ENCODE data around the gene MAML3. TPM values are rescaled to one million over a fixed set of nuclear protein-coding genes. Genes with fewer than 3 reads are reported as not detected.

Gene MAML3
- polyA plus RNA-seq, 4 donors, result 1.4 to 10.3 (median 3.4) TPM

DNA sequence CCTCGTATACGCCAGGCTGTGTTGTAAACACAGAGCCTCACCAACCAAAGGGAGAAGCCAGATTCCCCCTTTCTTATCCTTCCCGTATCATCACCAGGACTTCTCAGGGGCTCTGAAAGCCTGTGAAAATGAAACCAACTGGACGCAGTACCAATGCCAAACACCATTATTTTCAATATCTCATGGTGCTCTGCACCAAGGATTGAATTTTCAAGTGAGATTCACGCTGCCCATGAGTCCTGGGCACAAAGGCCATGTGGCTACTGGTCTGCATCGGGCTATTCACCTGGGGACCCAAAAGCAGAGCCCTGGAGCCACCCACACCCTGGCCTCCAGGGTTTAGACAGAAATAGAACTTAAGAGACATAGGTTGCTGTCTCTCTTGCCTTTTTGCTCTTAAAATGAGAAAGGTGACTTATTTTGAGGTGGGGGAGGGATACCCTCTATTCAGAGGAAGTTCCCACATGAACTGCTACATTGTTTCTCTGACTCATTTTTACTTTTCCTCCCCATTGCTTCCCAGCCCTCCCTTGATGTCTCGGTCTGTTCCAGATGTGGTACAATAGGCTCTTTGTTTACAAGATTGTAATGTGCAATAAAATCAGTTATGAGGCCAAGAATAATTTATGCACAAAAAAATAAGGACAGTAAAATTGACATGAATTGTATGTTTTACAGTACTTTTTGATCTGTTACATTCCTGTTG, 55.4 kb downstream of the MAML3 start:
- Histone ChIP-seq H3K9me3 (ENCODE audit: control insufficient read depth in 2 of 2, insufficient read depth in 1 of 2, low read depth in 1 of 2, low read length in 1 of 2) (peaks cover 0 to 5% of the 10 kb centered on the region in 2 donors), H3K27ac (ENCODE audit: low read depth in 1 of 3, low read length in 2 of 3) (peak overlapping the region in 2 of 3 donors; percentile 31 to 76), H3K4me3 (ENCODE audit: low read depth in 1 of 3, low read length in 3 of 3) (no peak overlapping the region), H3K36me3 (ENCODE audit: control insufficient read depth in 3 of 3, insufficient read depth in 2 of 3, low read depth in 1 of 3, low read length in 3 of 3) (peaks cover 0 to 5% (median 0%) of the 10 kb centered on the region in 3 donors), H3K4me1 (ENCODE audit: control insufficient read depth in 3 of 3, insufficient read depth in 2 of 3, low read depth in 1 of 3, low read length in 2 of 3) (peaks cover 0 to 32% (median 20%) of the 10 kb centered on the region in 3 donors), H3K27me3 (ENCODE audit: control insufficient read depth in 3 of 3, insufficient read depth in 3 of 3, low read length in 3 of 3) (no peaks in the 10 kb centered on the region)
- FAIRE-seq (no peak), DNase-seq (no peak)
- 14 to 42% (median 35%) methylated on average over 7 of the region's 7 CpGs for WGBS, 3 donors

DNA sequence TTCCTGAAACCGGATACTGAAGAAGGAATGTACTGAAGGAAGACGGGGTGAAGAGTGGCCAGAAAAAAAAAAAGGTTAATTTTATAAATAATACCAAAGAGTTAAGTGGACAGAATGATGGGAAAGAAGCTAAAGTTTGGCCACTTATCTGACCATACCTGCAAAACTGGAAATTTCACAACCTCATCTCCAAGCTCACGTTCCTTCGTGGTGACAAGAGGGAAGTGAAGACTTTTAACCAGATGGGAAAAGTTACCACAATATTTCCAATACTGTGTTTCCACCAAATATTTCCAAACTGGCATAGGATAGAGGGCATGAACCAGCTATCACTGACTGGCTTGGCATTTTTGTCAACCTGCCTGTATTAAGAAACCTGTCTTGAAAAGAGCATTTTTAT, 56.4 kb downstream of the MAML3 start:
- Histone ChIP-seq H3K27ac (ENCODE audit: low read depth in 1 of 3, low read length in 2 of 3) (peak overlapping the region in 1 of 3 donors; percentile 27), H3K9me3 (ENCODE audit: control insufficient read depth in 2 of 2, insufficient read depth in 1 of 2, low read depth in 1 of 2, low read length in 1 of 2) (peaks cover 0 to 4% of the 10 kb centered on the region in 2 donors), H3K4me1 (ENCODE audit: control insufficient read depth in 3 of 3, insufficient read depth in 2 of 3, low read depth in 1 of 3, low read length in 2 of 3) (peaks cover 0 to 32% (median 24%) of the 10 kb centered on the region in 3 donors), H3K27me3 (ENCODE audit: control insufficient read depth in 3 of 3, insufficient read depth in 3 of 3, low read length in 3 of 3) (no peaks in the 10 kb centered on the region), H3K36me3 (ENCODE audit: control insufficient read depth in 3 of 3, insufficient read depth in 2 of 3, low read depth in 1 of 3, low read length in 3 of 3) (peaks cover 0 to 5% (median 0%) of the 10 kb centered on the region in 3 donors), H3K4me3 (ENCODE audit: low read depth in 1 of 3, low read length in 3 of 3) (no peak overlapping the region)
- FAIRE-seq (no peak), DNase-seq (no peak)
- 58 to 72% (median 70%) methylated on average over 4 of the region's 4 CpGs for WGBS, 3 donors

DNA sequence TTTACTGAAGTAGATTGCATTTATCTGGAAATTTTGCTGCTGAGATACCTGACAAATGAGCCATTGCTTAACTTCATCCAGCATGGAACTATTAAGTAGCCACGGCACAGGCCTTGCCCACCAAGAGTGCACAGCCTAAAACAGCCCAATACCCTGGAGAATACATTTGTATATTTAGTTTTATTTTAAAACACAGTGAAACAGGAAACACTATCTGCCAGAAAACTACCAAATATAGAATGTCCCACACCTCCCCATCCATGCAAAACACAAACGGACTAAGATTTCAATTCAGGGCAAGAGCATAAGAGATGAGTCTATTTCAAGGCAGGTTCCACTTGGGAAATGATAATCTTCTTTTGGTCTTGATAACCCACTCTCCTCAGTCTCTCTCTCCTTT, 57.1 kb downstream of the MAML3 start:
- no peak overlapping the region for H3K4me3 ChIP-seq (ENCODE audit: low read depth in 1 of 3, low read length in 3 of 3)
- H3K27ac ChIP-seq (ENCODE audit: low read depth in 1 of 3, low read length in 2 of 3), result peak overlapping the region in 1 of 3 donors; percentile 76
- 40 to 57% (median 54%) methylated on average over 2 of the region's 2 CpGs for WGBS, 3 donors
- FAIRE-seq, result no peak
- no peak for DNase-seq
- H3K27me3 ChIP-seq (ENCODE audit: control insufficient read depth in 3 of 3, insufficient read depth in 3 of 3, low read length in 3 of 3), result no peaks in the 10 kb centered on the region
- H3K4me1 ChIP-seq (ENCODE audit: control insufficient read depth in 3 of 3, insufficient read depth in 2 of 3, low read depth in 1 of 3, low read length in 2 of 3), result peaks cover 2 to 32% (median 28%) of the 10 kb centered on the region in 3 donors
- H3K9me3 ChIP-seq (ENCODE audit: control insufficient read depth in 2 of 2, insufficient read depth in 1 of 2, low read depth in 1 of 2, low read length in 1 of 2), result no peaks in the 10 kb centered on the region
- peaks cover 0 to 5% (median 0%) of the 10 kb centered on the region in 3 donors for H3K36me3 ChIP-seq (ENCODE audit: control insufficient read depth in 3 of 3, insufficient read depth in 2 of 3, low read depth in 1 of 3, low read length in 3 of 3)

DNA sequence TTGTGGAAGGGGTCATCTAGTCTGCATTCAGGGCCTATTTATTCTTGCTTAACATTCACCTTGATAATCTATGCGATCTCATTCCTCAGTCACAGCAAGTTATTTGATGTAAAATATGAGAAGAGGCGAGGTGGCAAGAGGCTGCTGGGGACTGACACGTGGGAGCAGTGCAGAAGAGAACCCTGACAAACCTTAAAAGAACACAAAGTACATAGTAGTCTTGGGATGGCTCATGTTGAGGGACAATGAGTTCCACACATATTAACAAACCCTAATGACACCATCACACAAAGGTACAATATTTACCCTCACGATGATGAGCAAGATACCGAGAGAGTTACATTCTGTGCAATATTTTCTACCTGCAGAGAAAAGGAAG, 57.5 kb downstream of the MAML3 start:
- Histone ChIP-seq H3K27ac (ENCODE audit: low read depth in 1 of 3, low read length in 2 of 3) (peak overlapping the region in 1 of 3 donors; percentile 83), H3K4me1 (ENCODE audit: control insufficient read depth in 3 of 3, insufficient read depth in 2 of 3, low read depth in 1 of 3, low read length in 2 of 3) (peaks cover 2 to 34% (median 32%) of the 10 kb centered on the region in 3 donors), H3K9me3 (ENCODE audit: control insufficient read depth in 2 of 2, insufficient read depth in 1 of 2, low read depth in 1 of 2, low read length in 1 of 2) (no peaks in the 10 kb centered on the region), H3K27me3 (ENCODE audit: control insufficient read depth in 3 of 3, insufficient read depth in 3 of 3, low read length in 3 of 3) (no peaks in the 10 kb centered on the region), H3K36me3 (ENCODE audit: control insufficient read depth in 3 of 3, insufficient read depth in 2 of 3, low read depth in 1 of 3, low read length in 3 of 3) (peaks cover 0 to 5% (median 0%) of the 10 kb centered on the region in 3 donors), H3K4me3 (ENCODE audit: low read depth in 1 of 3, low read length in 3 of 3) (no peak overlapping the region)
- DNase-seq, result no peak
- 78 to 92% (median 86%) methylated on average over 5 of the region's 5 CpGs for WGBS, 3 donors
- no peak for FAIRE-seq

DNA sequence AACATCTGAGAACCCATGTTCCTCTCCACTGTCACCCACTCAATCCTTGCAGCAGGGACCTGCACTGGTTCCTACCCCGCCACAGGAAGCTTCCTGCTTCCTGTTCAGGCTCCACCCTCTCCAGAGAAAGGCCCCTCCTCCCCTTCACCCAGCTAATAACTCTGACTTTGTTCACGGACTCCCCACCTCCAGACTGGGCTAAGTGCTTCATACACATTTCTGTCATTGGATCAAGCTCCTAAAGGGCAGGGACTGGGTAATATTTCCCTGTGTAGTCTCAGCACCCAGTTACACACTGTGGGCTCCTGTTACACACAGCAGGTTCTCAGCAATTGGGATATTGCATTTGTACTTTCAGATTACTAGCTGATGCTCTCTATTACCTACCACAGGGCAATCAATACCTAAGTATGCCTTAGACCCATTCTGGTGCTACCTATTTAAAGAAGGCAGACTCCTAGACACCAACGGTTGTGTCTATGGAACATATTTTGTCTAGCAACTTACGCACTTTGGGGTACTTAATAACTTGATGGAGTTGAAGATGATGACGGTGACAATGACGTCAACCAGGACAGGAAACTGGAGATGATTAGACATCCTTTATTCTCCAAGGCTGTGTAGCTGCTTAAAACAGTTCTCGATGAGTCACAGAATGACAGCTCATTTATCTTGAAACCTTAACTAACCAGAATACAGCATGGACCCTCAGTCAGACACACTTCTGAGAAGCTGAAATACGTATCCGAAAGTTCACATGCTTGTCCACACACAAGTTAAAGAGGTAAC, 58.1 kb downstream of the MAML3 start:
- DNase-seq (peak in 1 of 2 donors; percentile 53), FAIRE-seq (no peak)
- peaks cover 0 to 4% (median 0%) of the 10 kb centered on the region in 3 donors for H3K36me3 ChIP-seq (ENCODE audit: control insufficient read depth in 3 of 3, insufficient read depth in 2 of 3, low read depth in 1 of 3, low read length in 3 of 3)
- peaks cover 2 to 37% (median 36%) of the 10 kb centered on the region in 3 donors for H3K4me1 ChIP-seq (ENCODE audit: control insufficient read depth in 3 of 3, insufficient read depth in 2 of 3, low read depth in 1 of 3, low read length in 2 of 3)
- no peaks in the 10 kb centered on the region for H3K27me3 ChIP-seq (ENCODE audit: control insufficient read depth in 3 of 3, insufficient read depth in 3 of 3, low read length in 3 of 3)
- no peaks in the 10 kb centered on the region for H3K9me3 ChIP-seq (ENCODE audit: control insufficient read depth in 2 of 2, insufficient read depth in 1 of 2, low read depth in 1 of 2, low read length in 1 of 2)
- WGBS, 3 donors, result 54 to 79% (median 68%) methylated on average over 9 of the region's 9 CpGs
- peak overlapping the region in 2 of 3 donors; percentile 7 to 83 for H3K27ac ChIP-seq (ENCODE audit: low read depth in 1 of 3, low read length in 2 of 3)
- no peak overlapping the region for H3K4me3 ChIP-seq (ENCODE audit: low read depth in 1 of 3, low read length in 3 of 3)

DNA sequence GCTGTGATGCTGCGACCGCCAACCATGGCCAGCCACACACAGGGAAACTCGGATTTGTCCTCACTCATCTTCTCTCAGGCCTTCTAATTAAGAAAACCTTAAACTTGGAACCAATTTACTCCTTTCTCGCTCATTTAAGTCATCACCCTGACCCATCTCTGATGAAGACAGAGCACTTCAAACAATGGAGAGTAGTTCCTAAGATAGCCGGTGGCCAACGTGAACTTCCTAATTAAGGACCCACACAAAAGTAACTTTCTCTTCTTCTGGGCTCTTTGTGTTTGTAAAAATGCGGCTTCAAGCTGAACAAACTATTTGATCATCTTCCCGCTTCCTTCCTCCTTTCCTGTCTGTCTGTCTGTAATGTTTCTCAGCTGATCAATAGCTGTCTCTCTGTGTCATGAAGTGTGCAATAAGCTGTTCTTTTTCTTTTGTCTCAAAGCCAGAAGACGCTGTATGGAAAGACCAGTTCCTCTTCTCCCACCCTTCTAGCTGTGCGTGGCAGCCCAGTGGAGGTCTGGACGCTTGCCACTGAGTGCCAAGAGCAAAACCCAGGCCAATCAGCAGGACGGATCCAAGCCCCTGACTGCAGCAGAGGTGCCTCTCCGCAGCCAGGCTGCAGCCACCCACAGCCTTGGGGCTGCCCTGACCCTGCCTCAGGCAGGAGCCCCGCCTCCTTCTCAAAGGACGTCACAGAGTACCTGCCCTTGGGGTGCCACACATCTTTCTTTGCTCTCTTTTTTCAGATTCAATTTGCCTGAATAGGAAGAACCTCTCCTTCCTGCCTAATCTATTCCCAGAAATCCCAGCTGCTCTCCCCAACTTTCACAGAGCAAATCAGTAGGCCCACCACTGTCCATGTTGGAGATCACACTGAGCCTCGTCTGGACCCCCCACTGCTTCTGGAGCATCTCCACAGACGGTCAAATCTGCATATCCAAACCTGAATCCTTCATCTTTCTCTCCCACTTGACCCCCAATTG, 59.3 kb downstream of the MAML3 start:
- peaks cover 0 to 2% (median 0%) of the 10 kb centered on the region in 3 donors for H3K36me3 ChIP-seq (ENCODE audit: control insufficient read depth in 3 of 3, insufficient read depth in 2 of 3, low read depth in 1 of 3, low read length in 3 of 3)
- H3K4me3 ChIP-seq (ENCODE audit: low read depth in 1 of 3, low read length in 3 of 3), result no peak overlapping the region
- peaks cover 2 to 37% (median 33%) of the 10 kb centered on the region in 3 donors for H3K4me1 ChIP-seq (ENCODE audit: control insufficient read depth in 3 of 3, insufficient read depth in 2 of 3, low read depth in 1 of 3, low read length in 2 of 3)
- H3K27me3 ChIP-seq (ENCODE audit: control insufficient read depth in 3 of 3, insufficient read depth in 3 of 3, low read length in 3 of 3), result no peaks in the 10 kb centered on the region
- H3K9me3 ChIP-seq (ENCODE audit: control insufficient read depth in 2 of 2, insufficient read depth in 1 of 2, low read depth in 1 of 2, low read length in 1 of 2), result no peaks in the 10 kb centered on the region
- WGBS, 3 donors, result 63% methylated on average over 17 of the region's 17 CpGs
- DNase-seq (peak in 1 of 2 donors; percentile 42), FAIRE-seq (no peak)
- peak overlapping the region in 2 of 3 donors; percentile 22 to 83 for H3K27ac ChIP-seq (ENCODE audit: low read depth in 1 of 3, low read length in 2 of 3)

DNA sequence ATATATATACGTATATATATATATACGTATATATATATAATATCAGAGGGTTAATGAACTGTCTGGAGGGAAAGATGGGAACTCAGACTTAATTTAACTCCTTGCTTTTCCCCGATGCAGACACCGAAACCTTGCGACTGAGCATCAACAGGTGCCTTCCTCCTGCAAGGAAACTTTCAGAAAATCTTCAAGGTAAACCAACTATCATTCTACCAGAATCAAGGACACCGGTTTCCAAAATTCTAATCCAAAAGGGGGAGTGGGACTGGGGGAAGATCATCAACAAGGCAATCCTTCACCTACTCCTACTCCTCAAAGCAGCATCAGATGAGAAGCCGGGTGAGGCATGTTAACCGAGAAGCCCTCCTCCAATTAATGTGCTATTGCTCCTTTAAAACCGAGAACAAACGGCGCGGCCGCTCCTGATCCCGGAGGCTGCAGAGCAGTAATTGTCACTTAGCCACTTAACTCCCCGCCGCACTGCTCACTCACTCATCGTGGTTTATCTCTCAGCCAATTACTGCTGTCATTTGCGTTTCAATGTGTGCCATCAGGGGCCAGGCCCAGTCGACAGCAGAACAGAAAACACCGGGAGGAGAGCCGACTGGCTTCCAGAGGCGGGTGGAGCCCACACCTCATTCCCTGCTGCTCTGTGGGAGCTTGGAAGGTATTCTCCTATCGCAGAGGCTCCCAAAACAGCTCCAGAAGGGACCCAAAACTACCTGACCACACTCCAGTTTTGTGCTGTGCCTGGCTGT, 61.7 kb downstream of the MAML3 start:
- DNase-seq (peak; percentile 71), FAIRE-seq (no peak)
- H3K4me3 ChIP-seq (ENCODE audit: low read depth in 1 of 3, low read length in 3 of 3), result peak overlapping the region in 1 of 3 donors; percentile 16
- H3K27ac ChIP-seq (ENCODE audit: low read depth in 1 of 3, low read length in 2 of 3), result peak overlapping the region in 2 of 3 donors; percentile 3 to 76
- 17 to 37% (median 37%) methylated on average over 23 of the region's 23 CpGs for WGBS, 3 donors
- no peaks in the 10 kb centered on the region for H3K9me3 ChIP-seq (ENCODE audit: control insufficient read depth in 2 of 2, insufficient read depth in 1 of 2, low read depth in 1 of 2, low read length in 1 of 2)
- peaks cover 0 to 2% (median 0%) of the 10 kb centered on the region in 3 donors for H3K36me3 ChIP-seq (ENCODE audit: control insufficient read depth in 3 of 3, insufficient read depth in 2 of 3, low read depth in 1 of 3, low read length in 3 of 3)
- H3K4me1 ChIP-seq (ENCODE audit: control insufficient read depth in 3 of 3, insufficient read depth in 2 of 3, low read depth in 1 of 3, low read length in 2 of 3), result peaks cover 2 to 37% (median 21%) of the 10 kb centered on the region in 3 donors
- H3K27me3 ChIP-seq (ENCODE audit: control insufficient read depth in 3 of 3, insufficient read depth in 3 of 3, low read length in 3 of 3), result no peaks in the 10 kb centered on the region
